ENCODE measurements around the gene NSMF.

NSMF gene

DNA sequence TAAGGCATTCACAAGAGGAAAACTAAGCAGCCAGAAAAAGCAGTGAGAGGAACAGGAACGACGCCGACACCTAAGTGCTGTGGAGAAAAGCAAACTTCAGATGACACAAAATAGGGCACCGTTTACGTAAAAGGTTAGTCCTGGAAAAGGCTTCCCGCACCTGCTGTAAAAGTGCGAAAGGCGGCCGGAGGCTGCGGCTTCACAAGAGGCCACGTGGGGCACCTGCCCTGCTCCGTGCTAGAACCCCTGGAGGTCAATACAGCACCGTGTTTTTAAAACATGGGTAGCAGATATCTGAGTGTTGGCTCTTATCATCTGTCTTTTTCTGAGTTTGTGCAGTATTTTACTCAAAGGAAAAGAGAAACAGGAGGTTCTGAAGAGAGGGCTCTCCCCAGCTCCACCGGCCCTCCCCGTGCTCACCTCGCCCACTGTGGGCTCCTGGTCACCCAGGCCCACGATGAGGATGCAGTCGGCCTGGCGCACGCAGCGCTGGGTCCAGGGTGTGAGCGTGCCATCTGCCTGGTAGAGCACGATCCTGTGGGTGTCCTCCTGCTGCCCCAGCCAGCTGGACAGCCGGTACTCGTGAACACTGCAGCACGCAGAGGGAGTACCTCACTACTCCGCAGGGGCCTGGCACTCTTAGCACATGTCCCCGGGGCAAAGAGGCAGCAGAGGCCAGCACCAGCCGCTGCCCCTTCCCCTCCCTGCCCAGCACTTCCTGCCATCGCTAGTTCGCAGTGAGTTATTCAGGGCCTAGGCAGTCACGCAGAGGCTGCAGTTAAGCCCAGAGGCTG is 21.0 kb upstream of the NSMF start:
- no peak for DNase-seq (ENCODE audit: low read depth)
- TF ChIP-seq, protein P1, sequence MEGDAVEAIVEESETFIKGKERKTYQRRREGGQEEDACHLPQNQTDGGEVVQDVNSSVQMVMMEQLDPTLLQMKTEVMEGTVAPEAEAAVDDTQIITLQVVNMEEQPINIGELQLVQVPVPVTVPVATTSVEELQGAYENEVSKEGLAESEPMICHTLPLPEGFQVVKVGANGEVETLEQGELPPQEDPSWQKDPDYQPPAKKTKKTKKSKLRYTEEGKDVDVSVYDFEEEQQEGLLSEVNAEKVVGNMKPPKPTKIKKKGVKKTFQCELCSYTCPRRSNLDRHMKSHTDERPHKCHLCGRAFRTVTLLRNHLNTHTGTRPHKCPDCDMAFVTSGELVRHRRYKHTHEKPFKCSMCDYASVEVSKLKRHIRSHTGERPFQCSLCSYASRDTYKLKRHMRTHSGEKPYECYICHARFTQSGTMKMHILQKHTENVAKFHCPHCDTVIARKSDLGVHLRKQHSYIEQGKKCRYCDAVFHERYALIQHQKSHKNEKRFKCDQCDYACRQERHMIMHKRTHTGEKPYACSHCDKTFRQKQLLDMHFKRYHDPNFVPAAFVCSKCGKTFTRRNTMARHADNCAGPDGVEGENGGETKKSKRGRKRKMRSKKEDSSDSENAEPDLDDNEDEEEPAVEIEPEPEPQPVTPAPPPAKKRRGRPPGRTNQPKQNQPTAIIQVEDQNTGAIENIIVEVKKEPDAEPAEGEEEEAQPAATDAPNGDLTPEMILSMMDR (IDR thresholded peaks at IDR 0.05; ENCODE audit: insufficient read depth, low read depth, low read length, missing control alignments) = no peak
- no peak overlapping the region for H3K4me3 ChIP-seq (ENCODE audit: low read depth, low read length)

DNA sequence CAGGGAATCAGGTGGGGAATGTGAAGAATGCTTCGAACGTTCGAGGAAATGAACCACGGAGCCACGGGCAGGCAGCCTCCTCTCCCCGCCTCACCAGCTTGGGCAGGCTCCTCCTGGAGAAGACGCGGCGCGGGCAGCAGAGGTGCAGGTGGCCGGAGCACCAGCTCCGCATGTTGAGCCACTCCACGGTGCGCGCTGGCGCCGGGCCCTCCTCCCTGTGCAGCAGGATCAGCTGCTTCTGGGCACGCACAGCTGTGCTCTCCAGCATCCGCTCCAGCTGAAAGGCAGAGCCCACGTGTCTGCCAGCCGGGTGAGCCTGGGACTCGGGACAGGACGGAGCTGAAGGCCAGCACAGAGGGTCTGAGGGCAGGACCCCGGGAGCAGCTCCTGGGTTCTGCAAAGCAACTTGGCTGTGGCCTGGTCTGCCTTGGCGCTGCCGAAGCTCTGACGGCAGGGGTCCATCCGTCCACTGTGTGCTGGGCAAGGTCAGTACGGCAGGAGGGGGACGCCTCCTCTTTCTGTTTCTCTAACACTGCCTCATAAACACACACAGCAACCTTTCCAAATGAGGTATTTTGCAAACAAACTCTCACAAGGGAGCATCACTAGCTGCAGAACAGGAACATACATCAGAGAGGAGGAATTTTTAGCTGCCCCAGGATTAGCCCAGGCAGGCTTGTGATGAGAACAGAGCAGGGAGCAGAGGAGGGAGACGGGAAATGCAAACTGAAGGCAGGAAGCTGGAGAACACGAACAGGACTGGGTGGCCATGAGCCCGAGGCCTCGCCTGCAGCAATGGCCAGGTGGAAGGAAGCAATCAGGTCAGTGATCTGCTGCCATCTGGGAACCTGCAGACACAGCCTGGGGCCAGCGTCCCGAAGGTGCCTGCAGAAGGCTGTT is 20.1 kb upstream of the NSMF start:
- H3K4me3 ChIP-seq (ENCODE audit: low read depth, low read length) = no peak overlapping the region
- no peak for DNase-seq (ENCODE audit: low read depth)
- TF ChIP-seq, protein P1 (IDR thresholded peaks at IDR 0.05; ENCODE audit: insufficient read depth, low read depth, low read length, missing control alignments) = no peak

DNA sequence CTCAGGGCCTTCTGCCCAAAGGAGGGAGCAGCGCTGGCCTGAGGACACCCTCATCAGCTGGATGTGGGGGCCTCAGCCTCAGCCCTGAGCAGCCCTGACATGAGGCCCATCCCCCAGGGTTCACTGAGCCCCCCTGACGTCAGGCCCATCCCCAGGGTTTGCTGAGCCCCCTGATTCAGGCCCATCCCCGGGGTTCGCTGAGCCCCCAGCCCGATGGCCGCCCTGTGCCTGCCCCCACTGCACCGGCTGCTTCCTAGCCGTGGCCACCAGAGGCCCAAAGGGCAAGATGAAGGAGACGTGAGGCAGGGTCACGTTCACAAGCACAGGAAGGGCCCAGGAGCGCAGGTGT is 19.5 kb upstream of the NSMF start:
- TF ChIP-seq, protein P1 (IDR thresholded peaks at IDR 0.05; ENCODE audit: insufficient read depth, low read depth, low read length, missing control alignments) = no peak
- no peak for DNase-seq (ENCODE audit: low read depth)
- H3K4me3 ChIP-seq (ENCODE audit: low read depth, low read length) = no peak overlapping the region

DNA sequence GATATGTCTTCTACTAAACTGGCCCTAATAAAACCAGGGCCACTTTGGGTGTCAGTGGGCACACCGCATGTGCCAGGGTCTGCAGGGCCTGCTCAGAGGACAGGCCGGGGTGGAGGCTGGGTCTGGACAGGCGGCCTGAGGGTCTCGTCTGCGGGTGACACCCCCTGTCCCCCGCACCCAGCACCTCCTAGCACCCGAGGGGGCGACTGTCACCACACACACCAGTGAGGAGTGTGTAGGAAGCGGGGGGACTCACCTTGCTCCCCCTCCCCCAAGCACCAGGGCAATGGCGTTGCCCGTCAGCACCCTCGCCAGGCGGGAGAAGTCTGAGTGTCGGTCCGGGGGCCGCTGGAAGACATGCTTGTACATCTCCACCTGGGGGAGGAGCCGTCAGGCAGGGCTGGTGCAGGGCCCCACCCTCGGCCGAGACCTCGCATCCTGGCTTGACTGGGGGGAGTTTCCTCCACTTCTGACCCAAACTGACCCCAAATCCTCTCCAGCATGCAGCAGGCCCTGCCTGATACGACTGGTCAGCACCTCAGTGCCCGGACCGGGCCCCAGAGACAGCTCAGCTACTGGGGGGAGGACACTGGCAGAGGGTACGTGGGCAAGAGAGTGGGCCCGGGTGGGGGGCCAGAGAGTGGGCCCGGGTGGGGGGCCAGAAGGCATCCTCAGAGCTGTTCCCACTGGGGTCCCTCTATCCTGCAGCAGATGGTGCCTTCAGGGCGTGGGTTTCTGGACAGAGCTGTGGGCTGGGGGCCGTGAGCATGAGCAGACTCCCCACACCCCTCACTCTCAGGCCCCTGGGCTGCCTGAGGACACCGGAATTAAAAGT is 18.9 kb upstream of the NSMF start:
- TF ChIP-seq, protein P1 (IDR thresholded peaks at IDR 0.05; ENCODE audit: insufficient read depth, low read depth, low read length, missing control alignments) = no peak
- no peak for DNase-seq (ENCODE audit: low read depth)
- H3K4me3 ChIP-seq (ENCODE audit: low read depth, low read length) = no peak overlapping the region

DNA sequence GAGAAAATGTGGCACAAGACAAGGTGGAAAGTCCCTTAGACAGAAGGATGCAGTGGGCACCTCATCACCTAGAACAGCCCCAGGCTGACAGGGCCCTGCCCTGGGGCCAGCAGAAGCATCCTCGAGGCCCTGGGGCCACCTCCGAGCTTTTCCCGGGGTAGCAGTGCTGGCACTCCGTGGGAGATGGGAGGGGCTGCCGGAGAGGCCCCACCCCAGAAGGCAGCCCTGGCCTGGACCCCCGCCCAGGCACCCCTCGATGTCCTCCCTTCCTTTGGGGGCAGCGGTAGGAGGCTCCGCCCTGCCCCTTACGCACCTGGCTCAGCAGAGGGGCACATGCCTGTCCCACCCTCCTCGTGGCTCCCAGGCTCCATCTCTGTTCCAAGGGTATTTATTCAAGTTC is 17.7 kb upstream of the NSMF start:
- TF ChIP-seq, protein P1 (IDR thresholded peaks at IDR 0.05; ENCODE audit: insufficient read depth, low read depth, low read length, missing control alignments) = no peak
- no peak for DNase-seq (ENCODE audit: low read depth)
- H3K4me3 ChIP-seq (ENCODE audit: low read depth, low read length) = no peak overlapping the region

DNA sequence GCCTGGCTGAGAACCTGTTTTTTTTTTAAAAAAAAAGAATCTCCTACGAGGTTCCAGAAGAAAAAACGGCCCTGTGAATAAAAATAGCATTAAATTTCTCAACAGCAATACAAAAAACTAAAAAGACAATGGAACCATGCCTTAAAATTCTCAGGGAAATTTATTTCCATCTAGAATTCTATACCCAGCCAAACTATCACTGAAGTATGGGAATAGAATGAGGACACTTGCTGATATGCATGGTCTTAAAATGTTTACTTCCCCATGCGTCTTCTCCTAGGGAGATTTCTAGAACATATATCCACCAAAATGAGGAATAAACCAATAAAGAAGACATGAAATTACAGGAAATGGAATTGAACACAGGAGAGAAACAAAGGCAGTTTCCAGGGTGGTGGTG is 16.5 kb upstream of the NSMF start:
- DNase-seq (ENCODE audit: low read depth) = no peak
- TF ChIP-seq, protein P1 (IDR thresholded peaks at IDR 0.05; ENCODE audit: insufficient read depth, low read depth, low read length, missing control alignments) = no peak
- no peak overlapping the region for H3K4me3 ChIP-seq (ENCODE audit: low read depth, low read length)
